HG02571 (cell line): Measurements from ENCODE around the gene DNAJC15.

Experiments
- ATAC-seq: cut with Tn5 transposase; IDR thresholded peaks from one replicate; pipeline ENCODE4 v1.9.1; 2021; ENCODE audit warnings: mild to moderate bottlenecking, moderate library complexity; ENCODE audit not compliant: unreplicated experiment

Gene DNAJC15

DNA sequence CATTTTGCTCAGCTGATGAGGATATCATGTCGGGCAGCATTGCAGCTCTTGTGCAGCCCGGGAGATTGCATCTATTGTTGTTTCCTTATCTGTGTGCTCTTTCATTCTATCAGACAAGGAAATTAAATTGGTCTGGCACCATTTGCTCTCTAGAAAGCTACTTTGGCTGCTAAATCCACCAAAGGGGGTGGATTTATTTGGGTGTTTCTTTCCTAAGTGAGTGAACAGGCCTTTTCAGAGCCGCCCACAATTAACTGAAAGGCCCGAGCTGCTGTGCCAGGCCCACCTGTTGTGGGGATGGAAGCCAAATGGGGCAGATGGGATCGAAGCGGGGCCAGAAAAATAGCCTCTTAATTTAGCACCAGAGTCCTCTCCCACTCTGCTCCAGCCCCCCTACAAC, 99.4 kb downstream of the DNAJC15 start:
- ATAC-seq: no peak

DNA sequence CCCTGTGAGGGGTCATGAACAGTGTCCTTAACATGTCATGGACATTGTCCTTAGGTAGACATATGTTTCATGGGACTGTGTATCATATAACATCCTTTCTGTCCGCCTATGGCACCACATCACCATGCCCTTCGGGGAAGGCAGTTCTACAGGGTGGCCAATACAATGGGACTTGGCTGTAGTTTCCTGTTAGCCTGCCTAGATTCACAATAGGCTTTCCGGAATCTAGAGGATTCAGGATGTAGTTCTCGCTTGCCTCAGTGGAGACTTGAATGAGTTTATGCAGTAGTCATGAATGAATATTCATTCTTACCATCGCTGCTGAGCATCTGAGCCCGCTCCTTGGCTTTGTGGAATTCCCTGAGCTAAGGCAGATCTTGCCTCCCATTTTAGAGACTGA, 100.5 kb downstream of the DNAJC15 start:
- ATAC-seq: no peak

DNA sequence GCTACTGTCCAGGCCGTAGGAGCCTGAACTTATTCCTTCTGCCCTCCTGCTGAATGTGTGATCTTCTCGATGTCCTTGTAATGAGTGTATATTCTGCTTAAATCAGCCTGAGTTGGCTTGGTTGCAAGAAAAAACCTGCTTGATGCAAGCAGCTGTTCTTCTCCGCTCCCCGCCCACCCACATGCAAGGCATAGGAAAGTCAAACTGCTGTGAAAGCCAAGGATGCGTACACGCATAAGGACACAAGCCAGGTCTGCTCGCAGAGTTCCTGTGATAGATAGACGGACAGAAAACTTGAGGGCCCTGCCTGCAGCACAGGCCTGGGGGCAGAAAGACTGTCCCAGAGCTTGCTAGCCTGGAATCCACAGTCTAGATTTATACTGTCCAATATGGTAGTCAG, 101.1 kb downstream of the DNAJC15 start:
- ATAC-seq: no peak

DNA sequence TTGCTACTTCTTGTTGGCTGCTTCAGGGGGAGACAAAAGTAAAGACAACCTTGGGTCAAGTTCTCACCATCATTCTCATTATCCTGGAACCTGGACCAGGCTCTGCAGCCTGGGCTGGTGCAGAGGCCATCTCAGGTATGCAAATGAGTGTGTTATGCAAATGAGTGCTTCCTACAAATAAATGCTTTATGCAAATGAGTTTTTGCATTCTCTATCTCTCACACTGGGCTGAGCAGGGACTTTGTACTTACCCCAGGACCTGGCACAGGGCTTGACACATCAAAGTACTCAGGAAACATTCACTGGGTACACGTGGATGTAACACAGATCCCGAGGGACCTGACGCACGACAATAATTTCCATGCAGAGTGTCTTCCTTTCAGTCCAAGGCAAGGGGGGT, 103.0 kb downstream of the DNAJC15 start:
- ATAC-seq: no peak

DNA sequence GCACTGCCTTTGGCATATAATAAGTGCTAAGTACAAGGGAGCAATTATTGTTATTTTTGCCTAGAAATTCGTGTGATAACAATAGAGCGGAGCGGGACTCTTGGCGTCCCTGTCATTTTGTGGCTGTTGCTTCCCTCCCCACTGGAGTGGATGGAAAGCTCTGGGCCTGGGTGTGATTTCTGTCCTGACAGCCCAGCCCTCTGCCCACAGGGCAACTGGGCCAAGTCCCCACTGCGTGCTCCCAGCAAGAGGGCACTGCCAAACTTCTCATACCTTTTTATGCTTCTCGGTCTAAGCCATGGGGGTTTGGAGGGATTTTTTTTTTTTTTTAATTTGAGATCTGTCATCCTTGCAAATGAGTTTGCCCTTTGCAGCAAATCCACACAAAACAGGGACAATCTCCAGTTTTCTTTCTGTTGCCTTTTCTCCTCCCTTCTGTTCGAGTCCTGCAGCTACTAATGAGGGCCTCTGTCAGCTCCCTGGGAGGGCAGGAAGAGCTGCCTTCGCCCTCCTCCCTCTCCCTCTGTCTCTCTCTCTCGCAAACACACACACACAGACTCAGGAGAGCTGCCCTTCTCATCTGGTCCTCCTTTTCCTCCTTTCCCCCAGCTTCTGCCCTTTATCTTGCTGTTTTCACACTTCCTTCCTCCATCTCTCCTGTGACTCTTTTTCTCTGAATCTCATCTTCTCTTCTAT, 103.9 kb downstream of the DNAJC15 start:
- ATAC-seq: no peak

DNA sequence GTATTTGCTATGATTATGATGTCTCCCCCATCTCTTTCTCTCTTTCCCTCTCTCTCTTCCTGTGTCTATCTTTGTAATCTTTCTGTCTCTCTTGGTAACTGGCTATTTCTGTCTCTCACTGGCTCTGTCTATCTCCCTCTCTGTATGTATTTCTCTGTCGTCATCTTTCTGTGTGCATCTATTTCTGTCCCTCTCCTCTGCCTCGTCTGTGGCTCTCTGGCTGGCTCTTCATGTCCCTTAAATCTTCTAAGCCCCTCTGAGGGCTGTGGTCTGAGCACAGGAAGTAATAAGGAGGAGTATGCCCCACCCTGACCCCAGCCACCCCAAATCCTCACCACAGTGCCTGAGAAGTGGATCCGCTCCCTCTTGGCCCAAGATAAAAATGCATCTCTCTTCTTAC, 104.4 kb downstream of the DNAJC15 start:
- ATAC-seq: no peak

DNA sequence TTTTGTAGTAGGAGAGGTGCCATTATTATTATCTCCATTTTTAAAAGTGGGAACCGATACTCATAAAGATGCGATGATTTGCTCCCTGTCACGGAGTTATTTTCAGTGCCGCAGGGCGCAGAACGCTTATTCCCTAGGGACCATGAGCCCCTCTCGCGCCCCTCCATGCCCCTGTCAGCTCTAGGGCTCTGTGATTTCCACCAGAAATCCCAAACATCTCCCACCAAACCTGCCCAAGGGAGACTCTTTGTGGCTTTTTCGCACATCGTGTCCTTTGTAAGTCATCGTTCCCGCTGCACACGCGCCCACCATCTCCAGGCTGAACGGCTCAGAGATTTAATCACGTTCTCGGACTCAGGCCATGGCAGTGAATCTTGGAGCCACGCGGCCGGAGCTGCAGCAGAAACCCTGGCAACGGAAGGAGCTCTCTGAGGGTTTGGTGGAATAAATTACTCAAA, 105.1 kb downstream of the DNAJC15 start:
- ATAC-seq: no peak

DNA sequence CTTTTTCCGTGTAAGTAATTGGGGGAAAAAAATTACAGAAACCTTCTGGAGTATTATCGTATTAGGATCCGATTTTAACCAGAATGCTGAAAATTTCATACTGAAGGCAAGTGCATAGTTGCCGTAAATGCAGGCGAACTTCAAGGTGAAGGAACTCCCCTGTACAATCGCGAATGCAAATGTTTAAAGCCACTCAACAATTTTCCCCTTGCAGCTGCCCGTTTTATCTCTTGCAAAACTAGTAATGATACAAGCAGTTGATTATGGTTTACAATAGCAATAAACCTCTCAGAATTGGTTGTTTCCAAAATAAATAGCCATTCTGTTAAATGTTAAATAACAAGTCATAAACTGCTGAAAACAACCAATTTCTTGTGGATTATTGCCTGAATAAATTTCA, 105.7 kb downstream of the DNAJC15 start:
- no peak for ATAC-seq

DNA sequence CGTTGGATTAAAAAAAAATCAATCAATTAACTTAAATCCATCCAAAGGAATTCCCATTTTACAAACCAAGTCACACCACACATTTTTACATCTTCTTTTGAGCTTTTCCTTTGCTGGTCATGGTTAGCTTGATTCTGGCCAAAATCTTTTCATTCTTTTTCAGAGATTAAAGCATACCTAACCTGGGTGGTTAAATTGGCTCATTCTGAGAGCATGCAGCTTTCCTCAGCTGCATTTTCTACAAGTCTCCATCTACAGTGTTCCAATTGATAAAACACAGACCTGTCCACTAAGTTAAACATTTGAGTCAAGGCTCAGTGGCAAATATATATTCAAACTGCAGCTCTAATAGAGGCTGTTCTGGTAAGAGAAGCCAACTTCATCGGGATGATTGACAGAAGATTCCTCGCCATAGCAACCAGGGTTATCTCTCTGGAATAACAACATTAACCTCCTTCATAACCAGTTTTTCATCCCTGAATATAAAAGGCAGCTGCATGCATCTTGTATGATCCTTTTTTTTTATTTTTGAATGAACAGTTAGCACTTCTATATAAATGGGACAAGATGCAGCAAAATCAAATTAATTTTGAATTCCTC, 106.2 kb downstream of the DNAJC15 start:
- no peak for ATAC-seq

DNA sequence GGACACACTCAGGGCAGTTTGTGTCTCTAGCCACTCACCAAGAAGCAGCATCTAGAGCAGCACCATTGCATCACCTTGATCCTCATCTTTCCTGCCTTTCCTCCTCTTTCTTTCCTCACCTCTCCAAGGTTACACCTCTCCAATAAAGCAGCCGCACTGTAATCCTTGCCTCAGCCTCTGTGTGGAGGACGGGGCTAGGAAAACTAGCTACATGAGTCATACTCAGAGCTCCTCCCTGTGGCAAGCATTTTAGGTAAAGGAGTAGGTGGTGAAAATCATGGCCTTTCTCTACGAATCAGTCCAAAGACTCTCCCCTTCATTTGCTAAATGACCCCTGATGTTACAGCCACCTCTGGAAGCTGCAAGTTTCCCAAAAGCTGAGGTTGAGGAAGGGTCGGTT, 108.9 kb downstream of the DNAJC15 start:
- ATAC-seq: no peak

DNA sequence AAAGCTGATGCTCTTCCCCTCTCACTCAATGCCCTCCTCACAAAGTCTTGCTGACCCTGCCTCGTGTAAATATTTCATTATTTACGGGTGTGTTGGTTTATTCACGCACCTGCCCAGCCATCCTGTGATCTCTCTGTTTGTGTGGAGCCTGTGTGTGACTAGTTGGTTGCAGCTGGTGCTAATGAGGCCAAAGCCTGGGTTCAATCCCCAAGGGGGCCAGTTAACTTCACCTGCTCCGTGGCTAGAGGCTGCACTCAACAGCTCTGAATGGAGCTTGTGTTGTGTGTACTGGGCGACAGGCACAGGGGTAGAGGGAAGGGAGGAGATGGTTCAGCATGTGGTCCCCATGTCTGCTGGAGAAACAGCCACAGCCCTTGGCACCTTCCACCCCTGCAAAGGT, 109.5 kb downstream of the DNAJC15 start:
- ATAC-seq: no peak

DNA sequence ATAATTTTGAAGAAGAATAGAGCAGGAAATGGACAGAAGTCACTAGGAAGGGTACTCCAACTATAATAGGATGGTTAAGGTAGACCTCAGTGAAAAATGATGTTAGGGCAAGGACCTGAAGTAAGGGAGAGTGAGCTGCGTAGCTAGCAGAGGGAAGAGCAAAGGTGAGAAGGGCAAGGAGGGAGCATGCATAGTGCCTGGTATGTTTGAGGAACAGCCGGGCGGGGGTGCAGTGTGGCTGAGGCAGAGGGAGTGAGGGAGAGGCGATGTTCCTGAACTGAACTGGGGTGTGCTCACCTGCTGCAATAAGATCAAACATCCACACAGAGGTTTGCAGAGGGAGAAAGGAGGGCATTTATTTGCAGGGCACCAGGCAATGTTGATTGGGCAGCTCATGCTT, 110.4 kb downstream of the DNAJC15 start:
- ATAC-seq: no peak

DNA sequence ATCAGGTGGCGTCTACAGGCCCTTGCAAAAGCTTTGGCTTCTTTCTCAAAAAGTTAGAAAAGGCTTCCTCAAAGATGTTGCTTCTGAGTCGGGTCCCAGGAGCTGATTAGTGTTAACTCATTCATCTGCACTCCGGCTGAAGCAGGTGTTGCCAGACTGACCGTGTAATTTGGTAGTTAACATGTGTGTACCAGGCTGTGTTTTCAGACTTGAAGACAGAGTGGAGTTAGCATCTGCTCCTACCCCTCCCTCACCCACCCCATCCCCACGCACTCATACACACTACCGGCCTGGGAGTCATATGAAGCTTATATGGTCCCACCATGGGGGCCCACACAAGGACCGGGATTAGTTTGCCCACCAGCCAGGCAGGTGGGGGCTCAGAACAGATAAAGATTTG, 111.5 kb downstream of the DNAJC15 start:
- ATAC-seq: no peak

DNA sequence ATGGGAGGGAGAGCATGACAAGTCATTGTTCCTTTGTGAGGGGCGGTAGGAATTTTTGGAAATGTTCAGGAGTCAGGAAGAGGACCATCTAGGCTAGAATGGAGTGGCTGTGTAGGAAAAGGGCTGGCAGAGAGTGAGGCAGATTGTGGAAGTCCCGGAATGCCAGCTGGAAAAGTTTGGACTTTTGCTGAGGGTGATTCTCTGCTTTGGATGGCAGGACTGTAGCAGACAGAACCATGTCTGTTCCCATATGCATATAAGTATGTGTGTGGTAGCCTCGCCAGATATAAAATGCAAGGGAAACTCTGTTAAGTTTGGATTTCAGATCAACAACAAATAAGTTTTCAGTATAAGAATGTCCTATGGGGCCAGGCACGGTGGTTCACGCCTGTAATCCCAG, 112.1 kb downstream of the DNAJC15 start:
- ATAC-seq: no peak

DNA sequence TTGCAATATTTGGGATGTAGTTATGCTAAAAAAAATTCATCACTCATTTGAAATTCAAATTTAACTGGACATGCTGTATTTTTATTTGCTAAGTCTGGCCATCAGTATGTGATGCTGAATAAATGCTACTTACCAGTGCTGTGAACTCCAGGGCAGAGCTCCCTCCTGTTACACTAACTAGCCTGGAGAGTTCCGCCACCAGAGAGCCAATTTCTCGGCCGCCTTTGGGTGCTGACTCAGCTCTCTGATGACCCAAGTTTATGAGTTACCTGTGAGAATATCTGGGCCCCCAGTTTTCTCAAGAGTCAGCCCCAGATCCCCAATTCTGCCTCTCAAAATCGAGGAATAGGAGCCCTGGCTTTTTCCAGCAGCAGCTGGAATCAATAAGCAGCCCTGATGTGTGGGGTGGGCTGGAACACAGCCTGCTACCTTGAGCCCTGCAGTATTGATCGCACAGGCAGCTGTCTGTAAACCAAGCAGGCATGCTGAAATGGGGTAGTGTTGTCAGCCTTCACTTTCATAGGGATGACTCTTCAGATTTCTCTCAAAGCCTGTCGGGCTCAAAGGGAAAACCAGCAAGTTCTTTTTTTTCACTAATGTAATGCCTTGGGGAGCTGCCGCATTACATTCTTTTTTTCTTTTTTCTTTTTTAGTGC, 113.7 kb downstream of the DNAJC15 start:
- ATAC-seq: no peak

DNA sequence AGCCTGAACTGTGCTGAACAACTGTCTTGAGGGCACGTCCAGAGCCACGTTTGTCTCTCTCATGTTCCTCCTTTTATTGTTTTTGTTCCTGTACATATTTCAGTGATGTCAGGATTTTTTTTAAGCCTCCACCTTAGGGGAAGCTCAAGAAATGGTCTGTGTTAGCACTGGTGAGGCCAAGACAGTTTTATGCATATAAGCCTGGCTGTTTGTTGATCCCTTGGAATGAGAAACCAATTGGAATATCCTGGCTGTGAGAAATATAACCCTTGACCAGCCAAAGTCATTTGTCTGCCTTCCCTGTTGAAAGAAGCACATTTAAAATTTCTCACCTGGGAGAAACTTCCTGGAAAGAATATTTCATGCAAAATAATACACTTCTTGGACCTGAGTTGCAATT, 115.8 kb downstream of the DNAJC15 start:
- ATAC-seq: no peak

DNA sequence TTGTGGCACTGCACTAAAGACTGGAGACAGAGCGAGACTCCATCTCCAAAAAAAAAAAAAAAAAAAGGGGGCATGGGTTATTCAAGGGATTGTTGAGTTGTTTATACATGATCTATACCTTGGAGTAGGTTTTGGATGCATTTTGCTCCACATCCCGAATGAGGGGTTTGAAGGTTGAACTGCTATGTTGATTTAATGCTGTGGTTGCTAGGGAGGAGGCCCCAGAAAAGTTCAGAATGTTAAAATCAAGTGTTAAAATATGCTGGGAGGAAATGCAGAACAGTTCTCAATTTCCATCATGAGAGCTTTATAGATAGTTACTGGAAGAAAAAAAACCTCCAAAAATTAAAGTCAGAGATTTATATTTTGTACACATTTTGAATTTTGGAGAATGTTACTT, 116.5 kb downstream of the DNAJC15 start:
- ATAC-seq: no peak

DNA sequence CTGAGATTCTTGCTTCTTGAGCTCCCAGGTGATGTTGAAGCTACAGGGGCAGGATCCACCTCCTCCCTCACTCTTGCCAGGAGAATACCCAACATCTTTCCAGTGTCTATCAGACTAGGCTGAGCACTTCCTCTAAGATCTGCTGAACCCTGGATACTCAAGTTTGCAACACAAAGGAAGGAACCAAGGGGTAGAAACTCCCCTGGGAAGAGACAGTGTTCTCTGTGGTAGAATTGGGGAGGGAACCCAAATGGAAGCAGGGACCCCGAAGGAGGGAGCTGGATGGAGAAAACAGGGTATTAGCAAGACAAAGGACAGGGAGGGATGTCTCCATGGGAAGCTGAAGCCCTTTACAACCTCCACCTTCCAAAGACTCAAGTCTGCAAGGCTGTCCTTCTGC, 117.6 kb downstream of the DNAJC15 start:
- ATAC-seq: no peak

DNA sequence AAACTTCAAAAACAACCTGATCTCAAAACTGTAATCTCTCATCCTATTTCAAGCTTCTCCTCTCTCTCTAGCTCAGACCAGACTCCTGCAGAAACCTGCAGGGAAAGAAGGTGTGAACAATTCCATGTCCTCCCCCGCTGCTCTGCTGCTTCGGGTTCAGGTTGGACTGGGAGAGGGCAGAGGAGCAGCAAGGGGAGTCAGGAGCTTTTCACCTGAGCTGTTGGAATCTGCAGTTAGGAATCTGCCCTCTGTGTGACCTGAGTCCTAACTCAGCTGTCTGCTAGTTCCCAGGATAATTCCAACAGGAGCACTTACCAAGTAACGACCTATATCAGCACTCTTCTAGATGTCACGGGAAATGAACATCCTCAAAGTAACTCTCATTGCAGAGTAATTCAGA, 118.3 kb downstream of the DNAJC15 start:
- no peak for ATAC-seq

DNA sequence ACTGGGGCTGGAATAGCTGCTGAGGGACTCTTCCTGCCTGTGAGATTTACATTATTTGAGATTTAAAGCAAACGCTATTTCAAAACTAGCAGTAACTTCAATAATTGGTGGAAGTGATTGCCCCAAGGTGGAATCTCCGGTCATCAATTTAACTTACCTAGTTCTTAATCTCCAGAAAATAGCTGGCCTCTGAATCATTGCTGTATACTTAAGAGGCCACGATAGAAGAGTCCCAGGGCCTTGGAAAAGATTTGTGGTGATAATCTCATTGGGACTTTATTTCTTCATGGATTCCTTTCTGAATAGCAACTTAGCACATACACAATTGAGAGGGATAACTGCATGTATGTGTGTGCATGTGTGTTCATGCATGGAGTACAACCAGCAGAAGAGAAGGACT, 120.2 kb downstream of the DNAJC15 start:
- ATAC-seq: no peak

DNA sequence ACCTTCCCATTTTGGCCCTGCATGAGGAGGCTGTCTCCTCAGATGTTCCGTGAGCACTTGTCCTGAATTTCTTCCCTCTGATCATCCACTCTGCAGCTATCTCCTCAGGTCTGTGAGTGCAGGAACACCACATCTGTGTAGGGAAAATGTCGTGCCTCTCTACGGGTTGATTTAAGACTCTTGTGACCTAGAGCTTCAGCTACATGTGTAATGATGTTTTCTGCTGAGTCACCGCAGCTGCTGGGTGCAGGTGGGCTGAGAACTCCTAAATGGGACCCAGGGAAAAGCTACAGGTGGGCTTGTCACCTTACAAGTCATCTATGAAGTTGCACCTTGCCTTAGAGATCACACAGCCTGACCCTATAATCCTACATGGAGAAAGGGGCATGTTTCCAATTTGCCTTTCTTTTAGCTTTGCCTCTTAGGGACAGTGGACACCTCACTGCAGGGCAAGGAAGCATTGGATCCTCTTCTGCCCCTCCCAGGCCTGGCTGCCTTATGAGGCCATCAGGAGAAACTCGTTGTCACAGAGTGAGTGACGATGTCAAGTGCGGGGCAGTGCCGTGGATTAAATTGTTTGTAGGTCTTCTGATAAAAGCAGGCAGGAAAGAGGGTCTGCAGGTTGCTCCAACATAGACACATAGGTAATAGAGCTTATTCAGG, 122.3 kb downstream of the DNAJC15 start:
- no peak for ATAC-seq

DNA sequence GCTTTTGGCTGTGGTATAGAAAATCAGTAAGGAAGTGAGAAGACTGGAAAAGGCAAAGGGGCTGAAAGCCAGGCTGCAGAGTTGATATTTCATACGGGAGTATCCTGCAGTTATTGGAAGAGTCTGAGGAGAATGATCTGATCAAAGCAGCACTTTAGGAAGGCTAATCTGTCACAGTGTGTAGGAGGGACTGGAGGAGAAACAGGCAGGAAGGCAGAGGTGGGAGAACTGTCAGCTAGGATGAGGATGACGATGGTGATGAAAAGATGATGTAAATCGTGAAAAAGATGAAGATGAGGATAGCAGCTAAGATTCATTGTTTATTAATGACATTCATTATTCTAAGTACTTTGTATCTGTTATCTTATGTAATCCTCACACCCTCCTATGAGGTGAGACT, 123.0 kb downstream of the DNAJC15 start:
- no peak for ATAC-seq
